Stomach smooth muscle (tissue), 2 donors: ENCODE data around the gene EI24.
"Not testable (repeated sequence)": the region's sequence is repeated elsewhere in the genome, so short reads cannot be mapped to it uniquely, and the experiment has no call there.

Source experiments
- H3K27ac ChIP-seq: one replicate; pipeline ENCODE4 v1.7.0; 2013; ENCODE audit warnings: mild to moderate bottlenecking, low read length, inconsistent platforms
- H3K27me3 ChIP-seq, 2 donors: one replicate each; pipeline ENCODE4 v1.7.0; 2013; ENCODE audit warnings: low read length in 2 of 2; ENCODE audit not compliant: insufficient read depth in 2 of 2, control insufficient read depth in 1 of 2
- H3K36me3 ChIP-seq, 2 donors: one replicate each; pipeline ENCODE4 v1.7.0; 2013; ENCODE audit warnings: low read length in 2 of 2; ENCODE audit not compliant: control insufficient read depth in 2 of 2, insufficient read depth in 2 of 2
- H3K4me1 ChIP-seq: one replicate; pipeline ENCODE4 v1.7.0; 2013; ENCODE audit warnings: low read length; ENCODE audit not compliant: control insufficient read depth, insufficient read depth
- H3K4me3 ChIP-seq, 2 donors: one replicate each; pipeline ENCODE4 v1.7.0; 2013; ENCODE audit warnings: low read length in 2 of 2
- H3K9ac ChIP-seq, 2 donors: one replicate each; pipeline ENCODE4 v1.7.0; 2013; ENCODE audit warnings: low read length in 2 of 2, mild to moderate bottlenecking in 1 of 2
- H3K9me3 ChIP-seq, 2 donors: one replicate each; pipeline ENCODE4 v1.7.0; 2013; ENCODE audit warnings: low read length in 2 of 2; ENCODE audit not compliant: control insufficient read depth in 2 of 2
- donor health status: healthy.
- donor health status: Pancreatic carcinoma.

Gene EI24

GRCh38 chr11:125568970-125569914 is at the start of gene EI24:
Gene EI24 (plus strand): TSS chr11:125569477. CDS start chr11:125572528, 3,051 bp downstream.
- H3K4me1 ChIP-seq, result peaks cover 15% of the 10 kb centered on the region
- peak within 1 kb of the TSS; percentile 96 to 98 for H3K9ac ChIP-seq
- H3K27me3 ChIP-seq, result no peaks in the 10 kb centered on the region
- peak within 1 kb of the TSS; percentile 58 for H3K27ac ChIP-seq
- H3K9me3 ChIP-seq, result no peaks in the 10 kb centered on the region
- peak within 1 kb of the TSS; percentile 88 to 98 for H3K4me3 ChIP-seq
- H3K36me3 ChIP-seq, result peaks cover 4 to 11% of the 10 kb centered on the region in 2 donors

- H3K9ac ChIP-seq, result no peak overlapping the region
- no peaks in the 10 kb centered on the region for H3K27me3 ChIP-seq
Observed at GRCh38 chr11:125519860-125520834, 49.1 kb upstream of the EI24 start.

GRCh38 chr11:125525303-125525702 is 44.0 kb upstream of the EI24 start:
- no peak overlapping the region for H3K4me3 ChIP-seq
- no peaks in the 10 kb centered on the region for H3K9me3 ChIP-seq
- no peaks in the 10 kb centered on the region for H3K4me1 ChIP-seq
- no peaks in the 10 kb centered on the region for H3K36me3 ChIP-seq
- H3K27ac ChIP-seq, result no peak overlapping the region
- H3K9ac ChIP-seq, result no peak overlapping the region
- no peaks in the 10 kb centered on the region for H3K27me3 ChIP-seq

More at GRCh38 chr11:125519860-125520834, 49.1 kb upstream of the EI24 start:
- Histone ChIP-seq H3K4me1 (peaks cover 2% of the 10 kb centered on the region), H3K9me3 (no peaks in the 10 kb centered on the region), H3K27ac (no peak overlapping the region), H3K36me3 (no peaks in the 10 kb centered on the region), H3K4me3 (no peak overlapping the region)

- no peaks in the 10 kb centered on the region for H3K4me1 ChIP-seq
- no peak overlapping the region for H3K9ac ChIP-seq
- no peak overlapping the region for H3K27ac ChIP-seq
- no peaks in the 10 kb centered on the region for H3K36me3 ChIP-seq
- H3K9me3 ChIP-seq, result no peaks in the 10 kb centered on the region
- no peaks in the 10 kb centered on the region for H3K27me3 ChIP-seq
- H3K4me3 ChIP-seq, result no peak overlapping the region
Observed at GRCh38 chr11:125532668-125533067, 36.6 kb upstream of the EI24 start.

- no peak overlapping the region for H3K4me3 ChIP-seq
- H3K36me3 ChIP-seq, result no peaks in the 10 kb centered on the region
- no peak overlapping the region for H3K9ac ChIP-seq
- H3K27ac ChIP-seq, result no peak overlapping the region
- no peaks in the 10 kb centered on the region for H3K9me3 ChIP-seq
- no peaks in the 10 kb centered on the region for H3K4me1 ChIP-seq
- no peaks in the 10 kb centered on the region for H3K27me3 ChIP-seq
Observed at GRCh38 chr11:125535585-125535984, 33.7 kb upstream of the EI24 start.

- not testable (repeated sequence) for H3K27ac ChIP-seq, H3K36me3 ChIP-seq, H3K9me3 ChIP-seq, H3K27me3 ChIP-seq, H3K4me1 ChIP-seq, H3K9ac ChIP-seq, H3K4me3 ChIP-seq
Observed at GRCh38 chr11:125536834-125537233, 32.4 kb upstream of the EI24 start.

- no peak overlapping the region for H3K4me3 ChIP-seq
- no peaks in the 10 kb centered on the region for H3K4me1 ChIP-seq
- no peaks in the 10 kb centered on the region for H3K27me3 ChIP-seq
- H3K9me3 ChIP-seq, result no peaks in the 10 kb centered on the region
- H3K27ac ChIP-seq, result no peak overlapping the region
- H3K36me3 ChIP-seq, result no peaks in the 10 kb centered on the region
- no peak overlapping the region for H3K9ac ChIP-seq
Observed at GRCh38 chr11:125542709-125543108, 26.6 kb upstream of the EI24 start.

GRCh38 chr11:125550780-125551179 is 18.5 kb upstream of the EI24 start:
- H3K36me3 ChIP-seq, result no peaks in the 10 kb centered on the region
- peaks cover 8 to 10% of the 10 kb centered on the region in 2 donors for H3K9me3 ChIP-seq
- no peak overlapping the region for H3K9ac ChIP-seq
- H3K4me3 ChIP-seq, result no peak overlapping the region
- H3K27ac ChIP-seq, result no peak overlapping the region
- H3K27me3 ChIP-seq, result peaks cover 0 to 4% of the 10 kb centered on the region in 2 donors
- H3K4me1 ChIP-seq, result no peaks in the 10 kb centered on the region

GRCh38 chr11:125551835-125552342 is 17.4 kb upstream of the EI24 start:
- Histone ChIP-seq H3K27ac (no peak overlapping the region), H3K4me3 (no peak overlapping the region), H3K4me1 (no peaks in the 10 kb centered on the region), H3K27me3 (peaks cover 0 to 4% of the 10 kb centered on the region in 2 donors), H3K9ac (no peak overlapping the region), H3K9me3 (peaks cover 8 to 10% of the 10 kb centered on the region in 2 donors), H3K36me3 (no peaks in the 10 kb centered on the region)

- Histone ChIP-seq H3K9ac (no peak overlapping the region), H3K36me3 (no peaks in the 10 kb centered on the region), H3K27me3 (peaks cover 0 to 4% of the 10 kb centered on the region in 2 donors), H3K4me1 (no peaks in the 10 kb centered on the region), H3K4me3 (no peak overlapping the region), H3K9me3 (peaks cover 8 to 10% of the 10 kb centered on the region in 2 donors), H3K27ac (no peak overlapping the region)
Observed at GRCh38 chr11:125552927-125553326, 16.4 kb upstream of the EI24 start.
